GM12873 (cell line): ENCODE data around the gene PRICKLE4.

Experiments
- TF ChIP-seq, protein P1 (sequence below): IDR thresholded peaks from 2 replicates; pipeline ENCODE4 v1.5.1; 2012; ENCODE audit warnings: low read depth, mild to moderate bottlenecking, moderate library complexity, low read length, control low read depth; ENCODE audit not compliant: insufficient read depth; ENCODE audit errors: missing control alignments

Gene PRICKLE4

DNA sequence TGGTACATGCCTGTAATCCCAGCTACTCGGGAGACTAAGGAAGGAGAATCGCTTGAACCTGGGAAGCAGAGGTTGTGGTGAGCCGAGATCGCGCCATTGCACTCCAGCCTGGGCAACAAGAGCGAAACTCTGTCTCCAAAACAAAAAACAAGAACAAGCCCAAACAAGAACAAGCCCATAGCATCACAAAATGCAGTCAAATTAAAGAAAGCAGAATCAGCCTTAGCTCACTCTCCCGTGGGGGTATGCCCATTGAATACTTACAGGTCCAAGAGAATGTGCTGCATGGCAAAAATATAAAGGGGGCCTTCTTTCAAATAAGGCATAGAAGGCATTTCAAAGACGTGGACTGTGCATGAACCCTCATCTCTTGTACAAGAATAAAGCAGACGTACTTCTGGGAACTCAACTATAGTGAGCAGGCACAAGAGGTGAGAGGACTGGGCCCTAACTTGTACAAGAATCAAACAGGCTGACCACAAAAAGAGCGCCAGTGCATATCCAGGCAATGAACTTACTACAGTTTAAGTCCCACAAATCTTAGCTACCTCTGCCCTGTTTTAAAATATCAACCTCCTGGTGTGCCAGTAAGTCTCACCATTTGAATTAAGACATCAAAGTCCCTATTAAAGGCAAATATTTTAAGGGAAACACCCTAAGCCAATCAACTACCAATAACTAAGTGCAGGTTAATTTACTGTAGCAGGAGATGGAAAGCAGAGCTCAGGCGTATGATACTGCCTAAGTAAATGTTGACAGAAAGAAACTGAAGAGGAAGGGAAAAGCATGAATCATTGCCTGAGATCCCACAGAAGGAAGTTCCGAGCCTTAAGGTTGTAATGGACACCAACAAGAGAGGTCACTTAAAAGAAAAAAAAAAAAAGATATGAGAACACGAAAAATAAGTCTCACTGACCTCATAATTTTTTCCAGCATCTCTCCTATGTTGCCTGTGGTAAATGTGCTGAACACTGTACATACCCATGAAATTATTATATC lies 44.3 kb downstream of the PRICKLE4 start:
- TF ChIP-seq, protein P1, sequence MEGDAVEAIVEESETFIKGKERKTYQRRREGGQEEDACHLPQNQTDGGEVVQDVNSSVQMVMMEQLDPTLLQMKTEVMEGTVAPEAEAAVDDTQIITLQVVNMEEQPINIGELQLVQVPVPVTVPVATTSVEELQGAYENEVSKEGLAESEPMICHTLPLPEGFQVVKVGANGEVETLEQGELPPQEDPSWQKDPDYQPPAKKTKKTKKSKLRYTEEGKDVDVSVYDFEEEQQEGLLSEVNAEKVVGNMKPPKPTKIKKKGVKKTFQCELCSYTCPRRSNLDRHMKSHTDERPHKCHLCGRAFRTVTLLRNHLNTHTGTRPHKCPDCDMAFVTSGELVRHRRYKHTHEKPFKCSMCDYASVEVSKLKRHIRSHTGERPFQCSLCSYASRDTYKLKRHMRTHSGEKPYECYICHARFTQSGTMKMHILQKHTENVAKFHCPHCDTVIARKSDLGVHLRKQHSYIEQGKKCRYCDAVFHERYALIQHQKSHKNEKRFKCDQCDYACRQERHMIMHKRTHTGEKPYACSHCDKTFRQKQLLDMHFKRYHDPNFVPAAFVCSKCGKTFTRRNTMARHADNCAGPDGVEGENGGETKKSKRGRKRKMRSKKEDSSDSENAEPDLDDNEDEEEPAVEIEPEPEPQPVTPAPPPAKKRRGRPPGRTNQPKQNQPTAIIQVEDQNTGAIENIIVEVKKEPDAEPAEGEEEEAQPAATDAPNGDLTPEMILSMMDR, result no peak

DNA sequence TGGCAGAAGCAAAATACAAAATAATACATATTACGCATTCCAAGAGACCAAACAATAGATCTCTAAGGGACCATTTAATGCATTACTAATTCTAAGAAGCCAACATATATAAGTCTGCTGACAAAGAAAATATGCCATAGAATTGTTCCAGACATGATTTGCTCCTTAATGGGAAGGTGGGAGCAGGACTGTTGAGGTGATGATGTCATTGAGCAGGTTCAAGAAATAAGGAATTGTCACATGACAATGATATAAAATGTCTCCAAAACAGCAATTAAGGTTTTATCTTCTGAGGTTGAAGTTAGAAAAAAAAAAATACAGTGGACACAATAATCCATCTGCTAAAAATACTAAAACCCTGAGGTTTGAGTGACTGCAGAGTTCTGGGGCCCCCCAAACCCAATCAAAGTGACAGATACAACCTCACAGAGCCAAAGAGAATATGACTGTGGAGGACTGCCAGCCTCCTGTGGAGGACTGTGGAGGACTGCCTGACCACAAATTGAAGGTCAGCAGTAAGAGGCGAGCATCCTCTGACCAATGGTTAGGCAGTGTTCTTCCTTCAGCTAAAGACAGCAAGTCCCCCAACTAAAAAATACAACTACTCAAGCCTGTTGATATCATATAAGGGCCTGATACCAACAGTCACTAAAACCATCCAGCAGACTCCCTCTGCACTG lies 45.9 kb downstream of the PRICKLE4 start:
- TF ChIP-seq, protein P1, result no peak

DNA sequence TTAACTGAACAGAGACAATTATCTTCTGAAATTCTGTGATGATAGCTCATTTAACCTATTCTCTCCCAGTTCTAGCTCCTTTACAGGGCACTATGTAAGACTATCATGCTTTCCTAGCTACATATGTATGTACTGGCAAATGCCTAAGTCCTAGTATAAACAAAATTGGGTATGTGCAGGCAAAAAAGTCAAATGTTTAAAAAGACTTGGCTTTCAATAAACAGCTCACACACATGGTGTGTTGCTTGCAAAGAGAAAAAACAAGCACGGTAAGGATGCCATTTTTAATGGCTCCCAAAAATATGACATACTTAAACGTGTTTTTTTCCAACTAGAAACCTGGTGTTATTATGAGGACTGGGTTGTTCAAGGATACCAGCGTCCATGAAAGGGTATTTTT lies 51.7 kb downstream of the PRICKLE4 start:
- TF ChIP-seq, protein P1, result no peak

DNA sequence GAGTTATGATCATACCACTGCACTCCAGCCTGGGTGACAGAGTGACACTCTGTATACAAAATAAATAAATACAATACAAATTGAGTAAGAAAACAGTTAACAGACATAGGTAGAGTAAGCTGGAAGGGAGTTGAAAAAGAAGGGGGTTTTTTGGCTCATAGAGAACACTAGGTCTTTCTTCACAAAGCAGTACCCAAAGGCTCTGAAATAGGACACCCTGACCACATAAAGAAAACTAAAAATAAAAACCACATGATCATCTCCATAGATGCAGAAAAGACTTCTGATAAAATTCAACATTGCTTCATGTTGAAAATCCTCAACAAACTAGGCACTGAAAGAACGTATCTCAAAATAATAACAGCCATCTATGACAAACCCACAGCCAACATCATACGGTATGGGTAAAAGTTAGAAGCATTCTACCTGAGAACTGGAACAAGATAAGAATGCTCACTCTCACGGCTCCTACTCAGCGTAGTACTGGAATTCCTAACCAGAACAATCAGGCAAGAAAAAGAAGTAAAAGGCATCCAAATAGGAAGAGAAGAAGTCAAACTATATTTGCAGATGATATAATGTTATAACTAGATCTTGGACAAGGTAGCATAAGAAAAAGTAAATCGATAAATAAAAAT lies 55.6 kb downstream of the PRICKLE4 start:
- TF ChIP-seq, protein P1, result no peak

DNA sequence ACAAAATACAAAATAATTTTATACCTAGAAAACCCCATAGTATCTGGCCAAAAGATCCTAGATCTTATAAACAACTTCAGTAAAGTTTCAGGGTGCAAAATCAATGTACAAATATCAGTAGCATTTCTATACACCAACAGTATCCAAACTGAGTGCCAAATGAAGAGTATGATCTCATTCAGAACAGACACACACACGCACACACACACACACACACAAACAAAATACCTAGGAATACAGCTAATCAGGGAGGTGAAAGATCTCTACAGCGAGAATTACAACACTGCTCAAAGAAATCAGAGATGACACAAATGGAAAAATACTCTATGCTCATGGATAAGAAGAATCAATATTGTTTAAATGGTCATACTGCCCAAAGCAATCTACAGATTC lies 56.1 kb downstream of the PRICKLE4 start:
- TF ChIP-seq, protein P1, result no peak
